Measurements from ENCODE around the gene CD2BP2. TPM values are rescaled to one million over a fixed set of nuclear protein-coding genes. Genes with fewer than 3 reads are reported as not detected.

Gene CD2BP2
- total and polyA plus RNA-seq, 2 of the 13 experiments (the other 11 are each of a cell fraction or from before 2014, with no cell fraction given), result 24.9 to 54.6 TPM

- TF ChIP-seq ZNF678 (CRISPR knock-in tag; IDR thresholded peaks at IDR 0.05) (no peak), ATRX (CRISPR knock-in tag; IDR thresholded peaks at IDR 0.05; ENCODE audit: borderline replicate concordance) (no peak), SOX5 (CRISPR knock-in tag; IDR thresholded peaks at IDR 0.05; ENCODE audit: borderline replicate concordance) (no peak), ERF (CRISPR knock-in tag; IDR thresholded peaks at IDR 0.05) (no peak), MAX (IDR thresholded peaks at IDR 0.05) (0 out of 2 replicates have a peak, but pooled peaks have one; percentile 48), PREB (CRISPR knock-in tag; IDR thresholded peaks at IDR 0.05) (no peak), USF2 (IDR thresholded peaks at IDR 0.05; ENCODE audit: low read depth, low read length) (no peak), USF2 (CRISPR knock-in tag; IDR thresholded peaks at IDR 0.05; ENCODE audit: borderline replicate concordance) (no peak), ZNF782 (CRISPR knock-in tag; IDR thresholded peaks at IDR 0.05; ENCODE audit: borderline replicate concordance) (no peak), MXD1 (CRISPR knock-in tag; IDR thresholded peaks at IDR 0.05) (0 out of 2 replicates have a peak, but pooled peaks have one; percentile 21), ZNF766 (CRISPR knock-in tag; IDR thresholded peaks at IDR 0.05; ENCODE audit: borderline replicate concordance) (0 out of 2 replicates have a peak, but pooled peaks have one; percentile 12), ZFP36L2 (CRISPR knock-in tag; IDR thresholded peaks at IDR 0.05) (no peak), GMEB1 (CRISPR knock-in tag; IDR thresholded peaks at IDR 0.05; ENCODE audit: borderline replicate concordance) (peak; percentile 97), SMARCC2 (IDR thresholded peaks at IDR 0.05) (no peak), ZNF780A (CRISPR knock-in tag; IDR thresholded peaks at IDR 0.05) (no peak), KMT2B (CRISPR knock-in tag; IDR thresholded peaks at IDR 0.05) (no peak), MAFK (conservative IDR thresholded peaks at IDR 0.05 in 1 of 2, IDR thresholded peaks at IDR 0.05 in 1 of 2; ENCODE audit: low read length in 2 of 2) (no peak), ZC3H13 (CRISPR knock-in tag; IDR thresholded peaks at IDR 0.05) (no peak), RXRA (CRISPR knock-in tag; IDR thresholded peaks at IDR 0.05) (no peak), ZNF124 (CRISPR knock-in tag; IDR thresholded peaks at IDR 0.05) (no peak), ARHGAP35 (CRISPR knock-in tag; IDR thresholded peaks at IDR 0.05; ENCODE audit: borderline replicate concordance) (no peak), RFXANK (CRISPR knock-in tag; IDR thresholded peaks at IDR 0.05) (no peak), EED (CRISPR knock-in tag; IDR thresholded peaks at IDR 0.05) (peak; percentile 56; the same call in 1 of the 2 replicates), ZNF784 (CRISPR knock-in tag; IDR thresholded peaks at IDR 0.05; ENCODE audit: borderline replicate concordance) (no peak)
These were observed 22.7 kb upstream of the CD2BP2 start (continued) for GRCh38 chr16:30377812-30378235.
